OCI-LY3 (cell line): Measurements from ENCODE around the gene SLC25A29.
"Not testable (repeated sequence)": the region's sequence is repeated elsewhere in the genome, so short reads cannot be mapped to it uniquely, and the experiment has no call there.

Experiments used
- CTCF ChIP-seq: fragments of 200-600, 300-600 bp; sonication (generic); IDR thresholded peaks from 2 replicates; pipeline ENCODE4 v1.5.1; 2014; ENCODE audit warnings: antibody characterized with exemption, low read length, low read depth
- EZH2phosphoT487 ChIP-seq: fragments of 200-600 bp; shearing (Covaris generic); IDR thresholded peaks from 2 replicates; pipeline ENCODE4 v1.6.1; 2018; ENCODE audit warnings: antibody characterized with exemption, mixed run types, low read depth

- not testable (repeated sequence) for TF ChIP-seq CTCF, EZH2phosphoT487
Measured at GRCh38 chr14:100283436-100283835, 22.8 kb downstream of the SLC25A29 start.
